ENCODE results near the gene FNDC11. TPM values are rescaled to one million over a fixed set of nuclear protein-coding genes. Genes with fewer than 3 reads are reported as not detected.

The FNDC11 gene
- total RNA-seq, 1 experiment from 2014 or later: 2.5 TPM

DNA sequence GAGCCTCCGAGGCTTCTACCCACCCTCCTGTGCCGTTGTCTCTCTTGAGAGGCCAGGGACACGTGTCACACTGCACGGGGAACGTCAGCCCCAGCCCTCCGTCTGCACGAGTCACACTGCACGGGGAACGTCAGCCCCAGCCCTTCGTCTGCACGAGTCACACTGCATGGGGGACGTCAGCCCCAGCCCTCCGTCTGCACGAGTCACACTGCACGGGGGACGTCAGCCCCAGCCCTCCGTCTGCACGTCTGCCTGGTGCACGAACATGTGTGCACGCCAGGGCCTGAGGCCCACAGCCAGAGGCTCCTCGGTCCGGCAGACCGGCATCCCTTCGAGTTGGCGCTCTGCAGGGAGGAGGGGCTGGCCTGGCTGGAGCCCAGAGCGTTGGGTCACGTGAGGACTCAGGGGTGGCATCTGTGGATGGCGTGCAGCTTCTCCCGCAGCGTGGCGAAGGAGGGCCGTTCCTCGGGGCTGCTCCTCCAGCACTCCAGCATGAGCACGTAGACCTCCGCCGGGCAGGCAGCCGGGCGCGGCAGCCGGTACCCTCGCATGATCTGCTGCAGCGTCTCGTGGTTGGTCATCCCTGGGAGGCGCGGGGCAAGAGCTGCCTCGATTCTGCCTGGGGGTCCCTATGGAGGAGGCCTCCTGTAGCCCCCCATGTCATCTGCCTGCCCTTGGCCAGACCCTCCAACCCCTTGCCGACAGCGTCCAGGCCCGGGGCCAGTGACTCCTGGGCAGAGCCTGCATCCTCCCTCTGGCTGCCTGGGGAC, 13.4 kb upstream of the FNDC11 start:
- no peaks in the 10 kb centered on the region for H3K27me3 ChIP-seq (ENCODE audit: insufficient read depth, low read length)
- no peak overlapping the region for H2BK15ac ChIP-seq (ENCODE audit: low read depth, low read length)
- no peaks in the 10 kb centered on the region for H3K79me2 ChIP-seq (ENCODE audit: insufficient read depth, low read length)
- H3K14ac ChIP-seq (ENCODE audit: insufficient read depth, low read length): no peak overlapping the region; the same call in 1 of the 2 replicates
- H4K20me1 ChIP-seq (ENCODE audit: control insufficient read depth, insufficient read depth, insufficient read length): no peaks in the 10 kb centered on the region
- peaks cover 8% of the 10 kb centered on the region in 2 experiments; a peak in 3 of 4 replicates for H3K4me1 Mint-ChIP-seq
- no peak for TF ChIP-seq CTCF (conservative IDR thresholded peaks at IDR 0.05)
- H2BK12ac ChIP-seq (ENCODE audit: insufficient read length, low read depth, low read length): no peak overlapping the region
- no peak overlapping the region for H3K56ac ChIP-seq (ENCODE audit: insufficient read length, low read depth, low read length)
- no peak overlapping the region for H3K4me2 ChIP-seq (ENCODE audit: insufficient read depth, insufficient read length, low read length)
- H3K23me2 ChIP-seq (ENCODE audit: insufficient read length, low read depth, low read length, poor library complexity, severe bottlenecking): no peaks in the 10 kb centered on the region
- no peak overlapping the region for H4K8ac ChIP-seq (replicated peaks; ENCODE audit: insufficient read length, low read depth, low read length)
- no peak overlapping the region for H2BK5ac ChIP-seq (ENCODE audit: insufficient read length, low read length)
- 0 out of 7 replicates have a peak overlapping the region, but pooled peaks of 1 of the 3 experiments have one; percentile 23 for H3K27ac Mint-ChIP-seq
- no peak overlapping the region for H3K9ac ChIP-seq (ENCODE audit: extremely low read depth, insufficient read length, low read length)
- H3K27me3 Mint-ChIP-seq (ENCODE audit: low read depth): no peaks in the 10 kb centered on the region
- H2BK120ac ChIP-seq (ENCODE audit: low read depth, low read length, poor library complexity, severe bottlenecking): no peak overlapping the region
- no CpG with 5 or more reads among the region's 49 CpGs for WGBS (ENCODE audit: extremely low coverage, insufficient read length, low lambda C conversion rate)
- no peaks in the 10 kb centered on the region for H3K9me3 Mint-ChIP-seq
- no peak overlapping the region for H3K4ac ChIP-seq (ENCODE audit: low read depth, low read length)
- no peak overlapping the region for H2BK20ac ChIP-seq (ENCODE audit: low read depth, low read length, poor library complexity, severe bottlenecking)
- H3K36me3 Mint-ChIP-seq (ENCODE audit: insufficient read depth in 1 of 3, low read depth in 3 of 3): no peaks in the 10 kb centered on the region
- H4K91ac ChIP-seq (ENCODE audit: insufficient read length, low read depth, low read length): no peak overlapping the region
- no peaks in the 10 kb centered on the region for H3K79me1 ChIP-seq (ENCODE audit: insufficient read depth, low read depth, low read length, poor library complexity, severe bottlenecking)
- no peak for DNase-seq
- H3K9me3 ChIP-seq (ENCODE audit: control insufficient read depth, low read depth, low read length): no peaks in the 10 kb centered on the region
- H2AK5ac ChIP-seq (ENCODE audit: insufficient read length, low read length): no peak overlapping the region
- H3K4me1 ChIP-seq (ENCODE audit: insufficient read depth, low read length): no peaks in the 10 kb centered on the region
- no peak overlapping the region for H3T11ph ChIP-seq (ENCODE audit: low read length)
- no peak overlapping the region for H3K18ac ChIP-seq (ENCODE audit: insufficient read length, low read depth, low read length)
- no peak overlapping the region for H3K4me3 Mint-ChIP-seq
- no peak overlapping the region for H3K23ac ChIP-seq (ENCODE audit: insufficient read length, low read depth, low read length)
- no peak overlapping the region for H3K27ac ChIP-seq (ENCODE audit: insufficient read length, low read depth, low read length)
- H4K5ac ChIP-seq (ENCODE audit: insufficient read length, low read depth, low read length): no peak overlapping the region
- no peak overlapping the region for H2AFZ ChIP-seq (ENCODE audit: low read length)
